ENCODE data around the gene LCLAT1. TPM values are rescaled to one million over a fixed set of nuclear protein-coding genes. Genes with fewer than 3 reads are reported as not detected.

LCLAT1 gene
- total RNA-seq, 4 donors from 2014 or later = 25.3 to 55.4 (median 43.1) TPM

DNA sequence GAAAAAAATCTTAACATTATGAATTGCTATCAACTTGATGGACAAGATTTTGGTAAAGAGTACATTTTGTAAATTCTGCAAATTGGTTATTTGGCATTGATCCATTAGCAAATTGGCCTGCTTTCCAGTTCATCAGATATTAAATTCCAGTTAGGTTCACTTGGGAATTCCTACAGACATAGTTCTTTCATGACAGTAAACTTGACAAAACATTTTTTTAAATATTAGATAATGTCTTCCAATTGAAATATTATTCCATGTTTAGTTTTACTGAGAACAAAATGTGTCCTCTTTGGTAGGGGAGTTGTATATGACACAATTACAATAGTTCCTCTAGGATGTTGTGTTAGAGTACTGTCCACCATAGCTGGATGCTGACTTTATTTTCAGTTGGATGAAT lies 141.9 kb downstream of the LCLAT1 start:
- Histone ChIP-seq H3K4me1 (peaks cover 0 to 27% (median 3%) of the 10 kb centered on the region in 3 donors), H3K4me3 (no peak overlapping the region), H3K27ac (peak overlapping the region in 1 of 4 donors; percentile 3), H3K9me3 (no peaks in the 10 kb centered on the region), H3K27me3 (no peaks in the 10 kb centered on the region), H3K36me3 (no peaks in the 10 kb centered on the region)
- no peak for ATAC-seq
- TF ChIP-seq POLR2AphosphoS5 (IDR thresholded peaks at IDR 0.05) = no peak
- no peak for TF ChIP-seq POLR2A (IDR thresholded peaks at IDR 0.05)
- no peak for TF ChIP-seq EP300 (IDR thresholded peaks at IDR 0.05)

DNA sequence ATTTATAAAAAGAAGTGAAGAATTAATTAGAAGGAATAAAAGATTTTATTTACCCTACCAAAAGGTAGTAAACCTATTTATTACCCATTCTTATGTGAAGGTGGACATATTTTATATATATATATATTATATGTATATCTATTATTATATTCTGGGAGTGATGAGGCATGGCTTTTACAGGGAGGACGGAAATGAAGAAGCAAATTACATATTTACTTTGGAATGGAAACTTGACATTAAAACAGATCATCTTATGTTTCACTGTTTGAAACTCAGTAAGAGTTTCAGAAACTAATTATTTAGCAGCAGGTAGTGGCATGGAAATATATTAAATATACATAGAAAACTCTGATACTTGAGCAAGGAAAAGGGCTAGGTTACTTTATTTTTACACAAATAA lies 143.4 kb downstream of the LCLAT1 start:
- Histone ChIP-seq H3K9me3 (no peaks in the 10 kb centered on the region), H3K27me3 (no peaks in the 10 kb centered on the region), H3K36me3 (no peaks in the 10 kb centered on the region), H3K4me3 (no peak overlapping the region), H3K4me1 (peaks cover 0 to 27% (median 3%) of the 10 kb centered on the region in 3 donors), H3K27ac (no peak overlapping the region)
- TF ChIP-seq POLR2A (IDR thresholded peaks at IDR 0.05) (no peak), POLR2AphosphoS5 (IDR thresholded peaks at IDR 0.05) (no peak), EP300 (IDR thresholded peaks at IDR 0.05) (no peak)
- TF ChIP-seq, protein P1, sequence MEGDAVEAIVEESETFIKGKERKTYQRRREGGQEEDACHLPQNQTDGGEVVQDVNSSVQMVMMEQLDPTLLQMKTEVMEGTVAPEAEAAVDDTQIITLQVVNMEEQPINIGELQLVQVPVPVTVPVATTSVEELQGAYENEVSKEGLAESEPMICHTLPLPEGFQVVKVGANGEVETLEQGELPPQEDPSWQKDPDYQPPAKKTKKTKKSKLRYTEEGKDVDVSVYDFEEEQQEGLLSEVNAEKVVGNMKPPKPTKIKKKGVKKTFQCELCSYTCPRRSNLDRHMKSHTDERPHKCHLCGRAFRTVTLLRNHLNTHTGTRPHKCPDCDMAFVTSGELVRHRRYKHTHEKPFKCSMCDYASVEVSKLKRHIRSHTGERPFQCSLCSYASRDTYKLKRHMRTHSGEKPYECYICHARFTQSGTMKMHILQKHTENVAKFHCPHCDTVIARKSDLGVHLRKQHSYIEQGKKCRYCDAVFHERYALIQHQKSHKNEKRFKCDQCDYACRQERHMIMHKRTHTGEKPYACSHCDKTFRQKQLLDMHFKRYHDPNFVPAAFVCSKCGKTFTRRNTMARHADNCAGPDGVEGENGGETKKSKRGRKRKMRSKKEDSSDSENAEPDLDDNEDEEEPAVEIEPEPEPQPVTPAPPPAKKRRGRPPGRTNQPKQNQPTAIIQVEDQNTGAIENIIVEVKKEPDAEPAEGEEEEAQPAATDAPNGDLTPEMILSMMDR (IDR thresholded peaks at IDR 0.05) = no peak
- no peak for ATAC-seq
- 75 to 94% methylated on average over 1 of the region's 1 CpG for WGBS, 2 donors (ENCODE audit: low coverage in 1 of 2)

DNA sequence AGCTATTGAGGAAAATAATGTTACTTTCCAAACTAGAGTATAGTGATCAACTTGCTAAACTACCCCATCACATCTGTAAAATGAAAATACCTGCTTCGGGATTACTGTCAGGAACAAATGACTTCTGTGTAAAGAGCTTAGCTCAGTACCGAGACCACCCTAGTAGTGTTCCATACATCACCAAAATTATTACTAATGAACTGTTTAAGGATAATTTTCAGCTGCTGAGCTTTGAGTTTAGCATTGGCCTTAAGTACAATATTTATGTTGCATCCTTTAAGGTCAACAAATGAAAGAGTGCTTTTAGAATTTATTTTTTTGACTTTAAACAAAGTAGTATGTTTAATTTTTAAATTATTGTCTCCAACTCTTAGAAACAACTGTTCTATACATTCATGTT lies 144.1 kb downstream of the LCLAT1 start:
- Histone ChIP-seq H3K4me1 (peaks cover 0 to 27% (median 3%) of the 10 kb centered on the region in 3 donors), H3K9me3 (no peaks in the 10 kb centered on the region), H3K27ac (no peak overlapping the region), H3K36me3 (no peaks in the 10 kb centered on the region), H3K4me3 (no peak overlapping the region), H3K27me3 (no peaks in the 10 kb centered on the region)
- ATAC-seq = no peak
- TF ChIP-seq POLR2AphosphoS5 (IDR thresholded peaks at IDR 0.05) = no peak
- WGBS, 2 donors (ENCODE audit: low coverage in 1 of 2) = 91 to 96% methylated on average over 2 of the region's 2 CpGs

DNA sequence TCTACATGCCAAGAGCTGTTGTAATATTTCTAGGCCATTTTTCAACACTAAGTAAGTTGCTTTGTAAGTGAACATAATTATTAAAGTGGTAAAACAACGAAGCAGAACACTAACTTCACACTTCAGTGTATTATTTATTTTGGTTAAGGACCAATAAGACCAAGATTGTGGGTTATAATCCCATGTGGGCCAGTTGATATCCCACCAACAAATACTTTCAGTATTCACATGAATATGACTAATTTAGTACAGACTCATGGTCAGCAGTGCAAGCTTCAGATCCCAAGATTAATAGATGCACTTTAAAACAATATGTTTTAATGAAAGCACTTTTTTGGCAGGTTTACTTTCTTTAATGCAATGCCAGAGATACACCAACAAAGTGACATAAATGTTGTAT lies 154.3 kb downstream of the LCLAT1 start:
- 50 to 62% methylated on average over 1 of the region's 1 CpG for WGBS, 2 donors (ENCODE audit: low coverage in 1 of 2)
- TF ChIP-seq POLR2AphosphoS5 (IDR thresholded peaks at IDR 0.05) (no peak), POLR2A (IDR thresholded peaks at IDR 0.05) (no peak), EP300 (IDR thresholded peaks at IDR 0.05) (no peak)
- TF ChIP-seq, protein P1 (IDR thresholded peaks at IDR 0.05) = no peak
- Histone ChIP-seq H3K4me1 (no peaks in the 10 kb centered on the region), H3K27ac (no peak overlapping the region), H3K36me3 (no peaks in the 10 kb centered on the region), H3K4me3 (no peak overlapping the region), H3K27me3 (no peaks in the 10 kb centered on the region), H3K9me3 (no peaks in the 10 kb centered on the region)
- no peak for ATAC-seq

DNA sequence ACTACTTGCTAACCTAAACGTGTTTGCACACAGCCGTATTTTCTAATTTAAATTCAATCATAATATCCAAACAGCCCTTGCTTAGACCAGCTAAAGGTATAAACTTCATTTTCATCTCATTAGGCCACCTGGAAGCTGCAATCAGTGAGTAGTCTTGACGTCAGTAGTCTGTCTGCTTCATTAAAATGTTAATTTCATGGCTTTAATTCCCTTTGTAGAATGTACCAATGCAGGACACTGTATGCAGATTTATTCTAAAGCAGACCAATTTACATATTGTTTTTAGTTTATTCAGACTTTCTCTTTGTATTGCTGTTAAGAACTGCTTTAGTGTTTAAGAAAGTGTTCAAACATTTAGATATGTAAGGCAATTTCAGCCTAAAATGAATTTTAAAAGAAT lies 158.2 kb downstream of the LCLAT1 start:
- no peak for ATAC-seq
- TF ChIP-seq POLR2A (IDR thresholded peaks at IDR 0.05) (no peak), POLR2AphosphoS5 (IDR thresholded peaks at IDR 0.05) (no peak), EP300 (IDR thresholded peaks at IDR 0.05) (no peak)
- TF ChIP-seq, protein P1 (IDR thresholded peaks at IDR 0.05) = no peak

DNA sequence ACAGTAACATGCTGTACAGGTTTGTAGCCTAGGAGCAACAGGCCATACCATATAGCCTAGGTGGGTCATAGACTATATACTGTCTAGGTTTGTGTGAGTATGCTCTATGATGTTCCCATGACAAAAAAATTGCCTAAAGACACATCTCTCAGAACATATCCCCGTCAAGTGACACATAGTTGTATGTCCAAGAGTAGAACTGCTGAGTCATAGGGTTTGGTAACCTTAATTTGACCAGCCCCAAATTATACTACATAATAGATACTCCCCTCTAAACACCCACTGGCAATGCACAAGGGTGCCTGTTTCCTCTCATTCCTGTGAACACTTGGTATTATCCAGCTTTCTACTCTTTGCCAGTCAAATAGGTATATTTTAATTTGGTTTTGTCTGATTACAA lies 161.6 kb downstream of the LCLAT1 start:
- H3K27ac ChIP-seq = no peak overlapping the region
- no peaks in the 10 kb centered on the region for H3K9me3 ChIP-seq
- ATAC-seq = no peak
- H3K27me3 ChIP-seq = no peaks in the 10 kb centered on the region
- H3K36me3 ChIP-seq = no peaks in the 10 kb centered on the region
- no peak for TF ChIP-seq POLR2A (IDR thresholded peaks at IDR 0.05)
- no peak for TF ChIP-seq POLR2AphosphoS5 (IDR thresholded peaks at IDR 0.05)
- TF ChIP-seq, protein P1 (IDR thresholded peaks at IDR 0.05) = no peak
- no peak for TF ChIP-seq EP300 (IDR thresholded peaks at IDR 0.05)
- H3K4me3 ChIP-seq = no peak overlapping the region
- peaks cover 0 to 16% (median 5%) of the 10 kb centered on the region in 3 donors for H3K4me1 ChIP-seq
- whole genome bisulfite sequencing, 2 donors (ENCODE audit: low coverage in 1 of 2) = 100% methylated on average over 1 of the region's 1 CpG

More for the DNA sequence above, 158.2 kb downstream of the LCLAT1 start:
- H3K9me3 ChIP-seq = no peaks in the 10 kb centered on the region
- no peaks in the 10 kb centered on the region for H3K4me1 ChIP-seq
- 87 to 89% methylated on average over 3 of the region's 3 CpGs for WGBS, 2 donors (ENCODE audit: low coverage in 1 of 2)
- no peaks in the 10 kb centered on the region for H3K27me3 ChIP-seq
- H3K36me3 ChIP-seq = no peaks in the 10 kb centered on the region
- no peak overlapping the region for H3K27ac ChIP-seq
- H3K4me3 ChIP-seq = no peak overlapping the region
